GM10847 (cell line): Measurements from ENCODE around the gene FASTKD3.
A peak's percentile ranks its signal among the peaks of the same experiment; 100 is the strongest.

Experiments used
- POLR2A ChIP-seq: IDR thresholded peaks from 2 replicates; pipeline ENCODE4 v1.6.1; 2011; ENCODE audit not compliant: insufficient read length; ENCODE audit errors: extremely low read depth

Gene FASTKD3, protein sequence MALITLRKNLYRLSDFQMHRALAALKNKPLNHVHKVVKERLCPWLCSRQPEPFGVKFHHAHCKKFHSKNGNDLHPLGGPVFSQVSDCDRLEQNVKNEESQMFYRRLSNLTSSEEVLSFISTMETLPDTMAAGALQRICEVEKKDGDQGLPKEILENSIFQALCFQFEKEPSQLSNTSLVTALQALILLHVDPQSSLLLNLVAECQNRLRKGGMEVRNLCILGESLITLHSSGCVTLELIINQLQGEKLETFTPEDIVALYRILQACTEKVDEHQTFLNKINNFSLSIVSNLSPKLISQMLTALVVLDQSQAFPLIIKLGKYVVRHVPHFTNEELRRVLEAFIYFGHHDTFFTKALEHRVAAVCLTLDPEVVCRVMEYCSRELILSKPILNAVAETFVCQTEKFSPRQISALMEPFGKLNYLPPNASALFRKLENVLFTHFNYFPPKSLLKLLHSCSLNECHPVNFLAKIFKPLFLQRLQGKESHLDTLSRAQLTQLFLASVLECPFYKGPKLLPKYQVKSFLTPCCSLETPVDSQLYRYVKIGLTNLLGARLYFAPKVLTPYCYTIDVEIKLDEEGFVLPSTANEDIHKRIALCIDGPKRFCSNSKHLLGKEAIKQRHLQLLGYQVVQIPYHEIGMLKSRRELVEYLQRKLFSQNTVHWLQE

DNA sequence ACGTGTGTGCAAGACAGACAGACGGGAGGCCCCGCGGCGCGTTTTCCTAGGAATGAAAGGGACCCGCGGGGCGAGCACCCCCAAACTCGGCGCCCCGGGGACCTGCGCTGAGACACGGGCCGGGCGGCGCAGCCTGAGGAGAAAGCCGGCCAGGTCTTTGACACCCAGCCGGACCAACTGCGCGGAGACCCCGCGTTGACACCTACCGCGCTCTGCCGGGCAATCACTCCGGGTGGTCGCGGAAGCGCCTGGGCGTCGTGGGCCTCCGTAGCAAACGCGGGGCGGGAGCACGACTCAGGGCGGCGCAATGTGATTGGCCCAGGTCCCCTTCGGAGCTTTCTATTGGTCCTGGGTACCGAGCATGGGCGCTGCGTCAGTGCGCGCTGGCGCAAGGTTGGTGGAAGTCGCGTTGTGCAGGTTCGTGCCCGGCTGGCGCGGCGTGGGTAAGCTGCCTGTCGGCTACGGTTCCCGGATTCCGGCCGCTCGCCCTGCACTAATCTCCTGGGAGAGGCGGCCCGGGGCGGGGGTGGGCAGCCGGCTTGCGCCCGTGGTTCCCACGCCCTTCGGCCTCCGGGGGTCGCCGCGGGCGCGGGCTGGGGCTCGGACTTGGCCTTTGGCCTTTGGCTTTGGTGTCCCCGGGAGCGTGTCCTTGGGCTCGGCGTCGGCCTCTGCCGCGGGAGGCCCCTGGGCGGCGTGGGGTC lies at the start of gene FASTKD3, which contains the start of gene MTRR:
Gene FASTKD3, minus strand, starts transcription at position 259 of the 701 bp plus-strand sequence. CDS start 948 bp downstream, outside the sequence.
Gene MTRR, plus strand, starts transcription at position 376 of the 701 bp plus-strand sequence. CDS start 1,647 bp downstream, outside the sequence.
- TF ChIP-seq POLR2A: peak; percentile 87

DNA sequence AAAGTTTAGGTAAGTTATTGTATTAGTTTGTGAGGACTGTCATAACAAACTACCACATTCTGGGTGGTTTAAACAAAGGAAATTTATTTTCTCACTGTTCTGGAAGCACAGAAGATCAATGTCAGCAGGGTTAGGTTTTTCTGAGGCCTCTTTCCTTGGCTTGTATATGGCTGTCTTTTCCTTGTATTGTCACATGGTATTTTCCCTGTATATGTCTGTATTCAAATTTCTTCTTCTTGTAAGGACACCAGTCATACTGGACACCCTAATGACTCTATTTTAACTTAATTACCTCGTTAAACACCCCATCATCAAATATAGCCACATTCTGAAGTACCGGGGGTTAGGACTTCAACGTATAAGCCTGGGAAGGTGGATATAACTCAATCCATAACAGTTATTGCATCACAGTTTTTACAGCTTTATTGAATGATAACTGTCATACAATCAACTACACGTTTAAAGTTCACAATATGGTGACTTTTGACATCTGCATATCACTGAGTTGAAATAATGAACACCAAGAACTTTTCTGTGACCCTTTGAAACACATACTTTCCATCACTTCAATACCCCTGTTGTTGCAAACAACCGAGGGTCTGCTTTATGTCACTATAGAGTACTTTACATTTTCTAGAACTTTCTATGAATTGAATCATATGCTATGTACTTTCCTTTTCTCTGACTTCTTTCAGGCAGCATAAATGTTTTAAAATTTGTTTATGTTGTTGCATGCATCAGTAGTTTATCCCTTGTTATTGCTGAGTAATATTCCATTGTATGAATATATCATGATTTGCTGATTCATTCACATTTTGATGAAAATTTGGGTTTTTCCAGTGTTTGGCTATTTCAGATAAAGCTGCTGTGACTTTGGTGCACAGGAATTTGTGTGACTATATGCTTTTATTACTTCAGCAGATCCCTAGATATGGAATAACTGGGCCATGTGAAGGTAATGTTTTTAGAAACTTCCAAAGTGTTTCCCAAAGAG lies 48.6 kb upstream of the FASTKD3 start:
- TF ChIP-seq POLR2A: no peak

DNA sequence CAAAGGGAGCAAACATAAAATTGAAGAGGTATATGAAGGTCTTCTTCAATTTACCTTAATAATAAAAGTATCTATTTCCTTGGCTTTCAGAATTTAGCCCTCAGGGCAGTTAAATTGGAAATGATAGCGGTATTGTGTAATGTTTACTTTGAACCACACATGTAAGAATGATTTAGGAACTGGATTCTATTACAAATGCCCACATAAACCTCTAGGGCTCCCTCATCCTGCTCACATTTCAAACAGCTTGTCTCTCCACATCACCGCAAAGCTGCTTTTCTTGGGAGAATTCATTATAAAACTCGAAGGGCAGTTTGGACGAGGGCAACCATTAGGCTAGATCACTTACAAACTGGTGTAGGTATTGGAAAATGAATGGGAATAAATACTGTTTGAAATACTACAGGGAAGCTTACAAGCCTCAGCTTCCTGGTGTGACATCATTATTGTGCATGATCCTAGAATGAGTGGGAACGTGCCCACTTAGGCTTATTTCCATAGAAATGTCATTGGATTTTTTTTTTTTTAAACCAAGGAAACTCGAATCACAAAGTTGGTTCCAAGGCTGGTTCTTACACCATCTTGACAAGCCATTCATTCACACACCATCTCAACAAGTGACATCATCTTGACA lies 47.5 kb upstream of the FASTKD3 start:
- TF ChIP-seq POLR2A: no peak

DNA sequence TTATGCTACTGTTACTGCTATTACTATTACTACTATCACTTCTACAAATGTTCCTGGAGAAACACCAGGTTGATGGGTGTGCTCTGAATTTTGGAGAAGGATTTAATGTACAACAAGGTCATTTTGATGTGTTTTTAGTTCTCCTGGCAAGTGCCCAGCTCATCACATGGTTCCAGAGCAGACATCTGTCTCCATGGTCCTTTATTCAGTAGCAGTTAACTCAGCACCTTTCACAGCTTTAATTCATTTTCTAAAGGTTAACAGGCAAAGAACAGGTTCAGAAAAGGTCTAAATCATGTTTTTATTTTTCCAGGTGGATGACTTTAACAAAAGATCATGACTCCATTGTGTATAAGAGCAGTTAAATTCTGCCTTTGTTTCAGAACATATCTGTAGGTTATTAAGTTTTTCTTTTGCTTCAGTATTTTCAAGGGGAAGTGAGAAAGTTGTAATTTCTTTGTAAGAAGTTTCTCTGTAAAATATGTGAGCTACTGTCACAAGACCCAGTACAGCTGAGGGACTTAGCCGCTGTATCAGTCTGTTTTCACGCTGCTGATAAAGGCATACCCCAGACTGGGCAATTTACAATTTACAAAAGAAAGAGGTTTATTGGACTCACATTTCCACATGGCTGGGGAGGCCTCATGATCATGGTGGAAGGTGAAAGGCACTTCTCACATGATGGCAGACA lies 42.1 kb upstream of the FASTKD3 start:
- TF ChIP-seq POLR2A: no peak

DNA sequence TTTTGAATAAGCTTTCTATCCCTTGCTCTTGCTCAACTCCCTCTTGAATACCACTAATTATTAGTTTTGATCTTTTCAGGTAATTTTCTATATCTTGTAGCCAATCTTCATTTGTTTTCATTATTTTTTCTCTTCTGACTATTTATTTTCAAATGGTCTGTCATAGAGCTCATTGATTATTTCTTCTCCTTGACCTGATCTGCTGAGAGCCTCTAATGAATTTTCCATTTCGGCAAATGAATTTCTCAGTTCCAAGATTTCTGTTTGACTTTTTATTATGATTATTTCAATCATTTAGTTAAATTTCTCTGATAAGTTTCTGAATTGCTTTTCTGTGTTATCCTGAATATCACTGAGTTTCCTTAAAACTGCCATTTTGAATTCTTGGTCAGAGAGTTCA lies 39.5 kb upstream of the FASTKD3 start:
- no peak for TF ChIP-seq POLR2A

DNA sequence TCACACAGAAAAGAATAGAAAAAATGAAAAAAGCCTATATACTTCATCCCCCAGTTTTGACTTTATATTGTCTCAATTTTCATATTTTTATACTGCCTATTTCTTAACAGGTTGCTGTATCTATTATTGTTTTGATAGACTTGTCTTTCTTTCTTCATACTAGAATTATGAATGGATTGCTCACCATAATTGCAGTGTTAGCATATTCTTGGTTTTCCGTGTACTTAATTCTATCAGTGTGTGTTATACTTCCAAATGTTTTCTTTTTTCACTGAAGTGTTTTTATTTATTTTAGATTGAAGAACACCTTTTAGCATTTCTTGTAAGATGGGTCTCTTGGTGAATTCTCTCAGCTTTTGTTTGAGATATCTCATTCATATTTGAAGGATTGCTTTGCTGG lies 38.8 kb upstream of the FASTKD3 start:
- TF ChIP-seq POLR2A: no peak

DNA sequence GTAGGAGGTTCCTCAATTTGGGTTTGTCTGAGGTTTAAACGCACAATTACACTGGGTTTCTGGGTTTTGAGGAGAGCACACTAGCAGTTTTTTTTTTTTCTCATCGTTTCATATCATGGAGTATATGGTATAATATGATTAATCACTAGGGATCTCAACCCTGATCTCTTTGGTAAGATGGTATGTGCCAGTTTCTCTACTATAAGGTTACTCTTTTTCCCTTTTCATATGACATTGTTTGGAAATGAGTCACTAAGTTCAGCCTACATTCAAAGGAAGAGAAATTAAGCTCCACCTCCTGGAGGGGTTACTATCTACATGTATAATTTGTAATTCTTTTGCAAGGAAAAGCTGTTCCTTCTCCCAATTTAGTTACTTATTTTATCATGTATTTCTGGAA lies 35.3 kb upstream of the FASTKD3 start:
- no peak for TF ChIP-seq POLR2A

DNA sequence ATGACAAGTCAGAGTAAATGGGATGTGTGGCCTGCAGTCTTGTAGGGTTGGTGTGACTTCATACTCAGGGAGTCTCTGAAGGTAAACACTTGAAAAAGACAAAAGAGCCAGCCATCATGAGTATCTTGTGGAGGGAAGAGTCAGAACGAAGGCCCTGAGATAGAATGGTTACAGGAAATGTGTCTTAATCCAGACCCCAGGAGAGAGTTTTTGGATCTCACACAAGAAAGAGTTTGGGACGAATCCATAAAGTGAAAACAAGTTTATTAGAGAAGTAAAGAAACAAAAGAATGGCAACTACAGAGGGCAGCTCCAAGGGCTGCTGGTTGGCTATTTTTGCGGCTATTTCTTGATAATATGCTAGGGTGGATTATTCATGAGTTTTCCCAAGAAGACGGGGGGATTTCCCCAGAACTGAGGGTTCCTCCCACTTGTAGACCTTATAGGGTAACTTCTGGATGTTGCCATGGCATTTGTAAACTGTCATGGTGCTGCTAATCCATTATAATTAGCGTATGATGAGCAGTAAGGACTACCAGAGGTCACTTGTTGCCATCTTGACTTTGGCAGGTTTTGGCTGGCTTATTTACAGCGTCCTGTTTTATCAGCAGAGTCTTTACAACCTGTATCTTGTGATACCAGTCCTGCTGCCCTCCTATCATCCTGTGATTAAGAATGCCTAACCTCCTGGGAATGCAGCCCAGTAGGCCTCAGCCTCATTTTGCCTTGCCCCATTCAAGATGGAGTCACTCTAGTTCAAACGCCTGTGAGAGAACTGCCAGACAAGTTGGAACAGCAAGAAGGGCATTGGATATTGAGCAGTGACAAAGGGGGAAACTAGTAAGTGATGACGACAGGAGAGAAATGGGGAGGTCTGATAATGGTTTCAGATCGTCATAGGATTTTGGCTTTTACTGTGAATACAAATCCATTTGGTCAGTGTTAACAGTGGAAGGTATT lies 34.1 kb upstream of the FASTKD3 start:
- TF ChIP-seq POLR2A: no peak

DNA sequence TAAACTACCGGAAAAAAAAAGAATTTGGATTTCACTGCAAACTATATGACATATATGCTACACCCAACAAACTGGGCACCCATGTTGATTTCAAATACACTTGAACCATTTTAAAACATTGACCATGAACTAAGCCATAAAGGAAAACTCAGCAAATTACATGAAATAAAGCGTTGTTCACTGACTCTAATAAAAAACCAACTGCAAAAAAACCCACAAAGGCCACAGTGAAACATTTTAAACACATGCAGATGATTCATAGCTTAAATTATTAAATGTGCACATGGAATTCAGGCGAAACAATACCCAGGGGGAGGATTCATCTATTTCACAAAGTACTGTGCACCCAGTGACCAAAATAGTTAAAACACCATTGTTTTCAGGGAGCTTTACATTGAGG lies 33.4 kb upstream of the FASTKD3 start:
- no peak for TF ChIP-seq POLR2A

DNA sequence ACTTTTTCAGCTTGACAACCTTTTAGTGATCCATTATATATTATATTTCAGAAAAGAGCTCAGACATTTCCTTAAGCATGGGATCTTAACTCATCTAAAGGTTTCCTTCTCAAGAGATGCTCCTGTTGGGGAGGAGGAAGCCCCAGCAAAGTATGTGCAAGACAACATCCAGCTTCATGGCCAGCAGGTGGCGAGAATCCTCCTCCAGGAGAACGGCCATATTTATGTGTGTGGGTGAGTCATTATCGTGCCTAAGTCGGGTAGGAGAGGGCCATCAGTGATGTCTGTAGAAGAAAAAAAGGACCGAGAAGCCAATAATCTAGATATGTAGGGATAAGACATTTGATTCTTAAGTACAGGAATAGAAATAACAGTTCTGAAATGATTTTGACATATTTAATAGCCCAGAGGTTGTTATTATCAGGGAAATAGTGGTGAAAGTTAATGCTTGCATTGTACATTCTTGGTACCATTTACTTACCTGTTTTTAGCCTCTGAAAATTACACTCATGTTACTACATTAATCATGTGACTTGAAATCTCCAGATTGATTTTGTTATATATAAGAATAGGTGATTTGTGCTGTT lies 28.3 kb upstream of the FASTKD3 start:
- TF ChIP-seq POLR2A: no peak

DNA sequence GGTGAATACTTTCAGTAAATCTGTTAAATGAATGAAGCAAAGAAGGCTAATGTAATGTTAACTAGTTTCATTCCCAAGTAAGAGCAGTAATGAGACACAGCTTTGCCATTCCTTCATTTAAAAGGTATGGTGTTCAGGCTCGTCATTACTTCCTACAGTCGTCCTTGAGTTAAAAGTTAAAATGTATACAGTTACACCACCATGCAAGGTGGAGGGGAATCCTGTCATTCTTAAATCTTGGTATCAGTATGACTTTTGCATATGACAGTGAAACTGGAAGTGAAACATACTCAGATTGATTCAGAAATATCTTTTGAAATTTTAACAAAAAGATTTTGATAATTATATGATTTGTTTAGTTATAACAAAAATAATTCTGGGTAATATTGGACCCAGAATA lies 26.0 kb upstream of the FASTKD3 start:
- no peak for TF ChIP-seq POLR2A

DNA sequence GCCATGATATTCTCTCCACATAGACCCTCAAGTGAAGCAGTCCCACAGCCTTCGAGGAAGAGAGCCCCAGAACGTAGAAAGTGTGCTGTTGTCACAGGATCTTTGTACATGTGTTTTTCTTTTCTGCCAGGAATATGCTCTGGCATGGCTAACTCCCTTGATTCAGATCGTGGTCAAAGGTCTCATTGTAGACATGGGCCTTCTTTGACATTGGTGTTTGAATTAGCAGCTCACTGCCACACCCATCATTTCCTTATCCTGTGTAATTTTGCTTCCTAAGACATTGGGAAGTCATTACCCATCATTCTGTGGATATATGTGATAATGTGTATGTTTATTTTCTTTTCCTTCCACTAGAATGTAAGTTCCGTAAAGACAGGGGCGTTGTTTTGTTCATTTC lies 25.6 kb upstream of the FASTKD3 start:
- TF ChIP-seq POLR2A: no peak

DNA sequence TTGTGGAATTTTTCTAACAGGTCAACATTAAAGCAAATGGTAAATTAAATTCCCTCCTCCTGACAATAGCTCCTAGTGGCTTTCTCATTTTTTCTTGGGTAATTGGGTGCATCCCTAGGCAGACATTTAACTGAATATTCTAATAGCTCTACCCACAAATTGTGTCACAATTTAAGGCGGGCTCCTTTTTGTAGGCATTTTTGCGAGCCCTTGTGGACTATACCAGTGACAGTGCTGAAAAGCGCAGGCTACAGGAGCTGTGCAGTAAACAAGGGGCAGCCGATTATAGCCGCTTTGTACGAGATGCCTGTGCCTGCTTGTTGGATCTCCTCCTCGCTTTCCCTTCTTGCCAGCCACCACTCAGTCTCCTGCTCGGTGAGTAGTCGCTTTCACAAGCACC lies 20.1 kb upstream of the FASTKD3 start:
- no peak for TF ChIP-seq POLR2A
